GM19043 (cell line): ENCODE data around the gene CDC42EP2.

ENCODE experiments used
- ATAC-seq: cut with Tn5 transposase; IDR thresholded peaks from one replicate; pipeline ENCODE4 v1.9.1; 2021; ENCODE audit warnings: low read depth; ENCODE audit not compliant: unreplicated experiment

CDC42EP2 gene, protein sequence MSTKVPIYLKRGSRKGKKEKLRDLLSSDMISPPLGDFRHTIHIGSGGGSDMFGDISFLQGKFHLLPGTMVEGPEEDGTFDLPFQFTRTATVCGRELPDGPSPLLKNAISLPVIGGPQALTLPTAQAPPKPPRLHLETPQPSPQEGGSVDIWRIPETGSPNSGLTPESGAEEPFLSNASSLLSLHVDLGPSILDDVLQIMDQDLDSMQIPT

DNA sequence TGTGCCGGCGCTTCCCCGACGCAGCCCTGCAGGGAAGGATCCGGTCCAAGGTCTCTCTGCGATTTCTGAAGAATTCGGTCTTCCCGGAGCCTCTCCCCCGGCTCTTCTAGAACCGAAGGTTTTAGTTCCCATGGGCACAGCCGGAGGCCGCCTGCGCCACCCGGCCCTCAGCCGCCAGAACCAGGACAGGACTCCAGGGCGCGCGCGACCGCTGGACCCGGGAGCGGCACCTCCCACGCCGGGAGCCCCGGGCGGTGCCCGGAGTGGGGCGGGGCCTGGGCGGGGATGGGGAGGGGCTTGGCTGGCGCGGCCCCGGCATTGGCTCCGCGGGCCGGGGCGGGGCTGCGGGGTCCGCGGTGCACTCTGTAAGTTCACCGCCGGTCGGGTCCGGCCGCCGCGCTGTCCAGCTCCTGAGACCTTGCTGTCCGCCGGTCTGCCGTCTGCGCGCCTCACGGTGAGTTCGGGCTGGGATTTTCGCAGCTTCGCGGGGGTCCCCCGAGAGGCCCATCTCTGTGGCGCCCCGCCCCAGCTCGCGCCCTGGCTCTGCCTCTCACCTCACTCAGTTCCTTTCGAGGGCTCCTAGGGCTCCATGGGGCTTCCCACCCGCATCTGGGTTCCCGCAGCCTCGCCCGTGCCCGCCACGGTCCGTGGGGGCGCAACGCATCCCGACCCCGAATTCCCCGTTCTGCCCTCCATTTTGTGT lies at the start of gene CDC42EP2:
Gene CDC42EP2 (plus strand): TSS at position 366 of the 703 bp plus-strand sequence. CDS start 6,033 bp downstream, outside the sequence.
- peak; percentile 79 for ATAC-seq

DNA sequence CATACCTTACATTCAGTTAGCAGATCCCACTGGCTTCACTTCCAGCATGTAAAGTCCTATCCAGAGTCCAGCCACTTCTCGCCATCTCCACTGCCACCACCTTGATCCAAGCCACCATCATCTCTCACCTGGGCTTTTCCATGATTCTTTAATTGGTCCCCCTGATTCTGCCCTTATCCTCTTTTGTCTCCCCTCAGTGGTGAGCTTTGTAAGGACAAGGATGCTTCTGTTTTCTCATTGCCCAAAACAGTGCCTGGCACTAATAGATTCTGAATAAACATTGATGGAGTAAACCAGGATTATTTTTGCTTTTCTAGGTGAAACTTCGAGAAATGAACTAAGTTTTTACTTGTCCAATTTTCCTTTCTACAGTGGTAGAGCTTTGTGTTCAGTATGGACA lies 48.5 kb upstream of the CDC42EP2 start:
- ATAC-seq = no peak

DNA sequence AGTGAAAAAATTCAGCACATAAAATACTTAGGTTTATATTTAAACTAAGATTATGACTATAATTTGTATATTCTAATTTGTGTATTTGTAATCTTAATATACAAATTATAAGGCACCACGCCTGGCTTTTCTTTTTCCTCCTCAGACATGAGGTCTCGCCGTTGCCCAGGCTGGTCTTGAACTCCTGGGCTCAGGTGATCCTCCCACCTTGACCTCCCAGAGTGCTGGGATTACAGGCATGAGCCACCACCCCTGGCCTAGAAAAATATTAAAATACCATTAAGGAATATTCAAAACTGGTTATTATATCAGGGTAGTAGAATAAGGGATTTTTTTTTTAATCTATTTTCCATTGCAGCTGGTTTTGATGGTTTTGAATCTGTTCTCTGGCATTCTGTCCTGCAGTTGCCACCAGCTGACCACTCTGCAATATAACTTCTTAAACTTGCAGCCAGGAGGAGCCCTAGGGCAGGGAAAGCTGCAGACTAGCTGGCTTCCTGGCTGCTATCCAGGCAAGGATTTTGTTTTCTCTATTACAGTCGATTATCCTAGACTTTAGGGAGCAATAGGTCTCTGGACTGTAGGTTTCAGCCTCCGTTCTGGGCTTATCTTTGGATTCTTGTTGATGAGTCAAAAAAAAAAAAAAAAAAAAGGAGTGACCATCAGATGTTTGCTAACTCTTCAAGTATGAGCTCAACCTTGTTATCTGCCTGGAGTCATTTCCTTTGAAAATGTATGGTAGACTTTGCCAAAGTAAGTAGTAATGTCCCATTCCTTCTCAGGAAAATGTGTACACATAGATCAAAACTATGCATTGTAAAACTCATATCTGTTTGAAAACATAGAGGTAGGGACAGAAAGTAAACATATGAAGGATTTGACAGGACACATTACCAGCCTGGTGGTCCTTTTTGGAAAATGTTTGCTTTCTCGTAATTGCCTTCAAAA lies 39.7 kb upstream of the CDC42EP2 start:
- ATAC-seq = no peak

DNA sequence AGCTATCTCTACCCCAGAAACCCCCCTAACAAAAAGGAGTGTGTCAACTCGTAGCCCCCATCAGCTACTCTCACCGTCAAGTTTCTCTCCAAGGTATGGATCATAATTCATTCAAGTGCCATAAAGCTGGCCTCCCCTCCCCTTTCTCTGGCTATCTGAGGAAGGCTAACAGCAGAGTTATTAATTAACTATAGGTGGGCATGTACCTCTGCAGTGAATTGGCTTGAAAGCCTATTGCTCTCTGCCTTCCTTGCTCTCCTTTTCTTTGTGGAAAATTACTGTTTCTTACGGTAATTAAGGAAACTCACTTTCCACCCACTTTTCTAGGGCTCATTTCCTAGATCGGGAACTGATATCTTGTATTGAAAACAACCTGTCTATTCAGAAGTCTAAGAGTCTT lies 38.8 kb upstream of the CDC42EP2 start:
- no peak for ATAC-seq

DNA sequence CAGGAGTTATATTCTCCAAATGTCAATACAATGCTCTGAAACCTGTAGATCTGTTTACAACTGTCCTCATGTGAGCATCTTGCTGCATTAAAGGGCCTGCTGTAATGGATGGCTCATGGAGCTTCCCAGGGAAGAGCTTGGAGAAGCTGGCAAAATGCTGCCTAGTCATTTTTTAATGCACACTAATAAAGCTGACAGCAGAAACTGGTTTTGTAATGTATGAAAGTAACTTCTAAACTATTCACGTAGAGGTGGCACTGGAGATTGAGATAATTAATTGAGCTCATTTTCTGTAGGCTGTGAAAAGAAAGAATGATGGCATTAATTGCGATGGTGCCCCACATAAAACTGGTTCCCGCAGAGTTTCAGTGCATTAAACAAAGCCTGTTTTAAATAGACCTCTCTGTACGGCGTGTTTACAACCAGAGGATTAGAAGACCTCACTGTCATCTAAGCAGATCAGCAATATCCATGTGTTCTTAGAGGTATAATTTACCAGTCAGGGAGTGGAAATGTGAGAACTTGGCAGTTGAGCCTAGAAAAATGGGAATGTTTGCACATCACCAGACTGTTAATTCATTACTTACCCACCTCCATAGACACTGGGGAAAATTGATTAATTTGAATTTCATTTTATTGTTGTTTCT lies 36.9 kb upstream of the CDC42EP2 start:
- ATAC-seq = no peak

DNA sequence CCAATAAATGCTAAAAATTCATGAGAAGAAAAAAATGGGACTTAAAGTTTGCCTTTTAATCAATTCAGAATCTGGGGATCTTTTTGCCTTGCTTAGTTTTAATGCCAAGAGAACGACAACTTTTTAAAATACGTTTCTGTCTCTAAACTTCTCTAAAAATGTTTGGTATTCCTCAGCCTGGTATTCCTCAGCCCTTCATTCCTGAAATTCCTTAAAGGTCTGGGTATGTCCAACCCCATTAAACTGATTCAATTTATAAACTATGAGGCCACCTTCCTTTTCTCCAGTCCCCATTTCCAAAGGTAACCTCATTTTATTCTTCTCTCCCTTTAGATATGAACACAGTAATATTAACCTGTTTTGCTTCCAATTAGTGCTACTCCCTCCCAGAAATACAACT lies 36.3 kb upstream of the CDC42EP2 start:
- no peak for ATAC-seq

DNA sequence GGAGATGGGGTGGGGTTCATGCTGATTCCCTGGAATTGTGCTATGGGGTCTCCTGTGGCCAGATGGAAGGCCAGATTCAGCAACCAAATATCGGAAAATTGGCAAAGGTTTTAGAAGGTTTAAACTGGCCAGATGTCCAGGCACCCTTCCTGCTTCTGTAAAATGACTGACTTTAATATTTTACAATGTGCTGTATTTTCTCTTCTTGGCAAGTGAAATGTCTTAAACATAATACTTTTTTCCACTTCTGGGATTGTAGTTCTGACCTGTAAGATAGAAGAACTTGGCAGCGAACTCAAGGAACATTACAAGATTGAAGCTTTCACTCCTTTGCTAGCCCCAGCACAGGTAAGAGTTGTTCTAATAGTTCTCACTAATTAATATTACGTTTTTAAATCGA lies 35.4 kb upstream of the CDC42EP2 start:
- no peak for ATAC-seq

DNA sequence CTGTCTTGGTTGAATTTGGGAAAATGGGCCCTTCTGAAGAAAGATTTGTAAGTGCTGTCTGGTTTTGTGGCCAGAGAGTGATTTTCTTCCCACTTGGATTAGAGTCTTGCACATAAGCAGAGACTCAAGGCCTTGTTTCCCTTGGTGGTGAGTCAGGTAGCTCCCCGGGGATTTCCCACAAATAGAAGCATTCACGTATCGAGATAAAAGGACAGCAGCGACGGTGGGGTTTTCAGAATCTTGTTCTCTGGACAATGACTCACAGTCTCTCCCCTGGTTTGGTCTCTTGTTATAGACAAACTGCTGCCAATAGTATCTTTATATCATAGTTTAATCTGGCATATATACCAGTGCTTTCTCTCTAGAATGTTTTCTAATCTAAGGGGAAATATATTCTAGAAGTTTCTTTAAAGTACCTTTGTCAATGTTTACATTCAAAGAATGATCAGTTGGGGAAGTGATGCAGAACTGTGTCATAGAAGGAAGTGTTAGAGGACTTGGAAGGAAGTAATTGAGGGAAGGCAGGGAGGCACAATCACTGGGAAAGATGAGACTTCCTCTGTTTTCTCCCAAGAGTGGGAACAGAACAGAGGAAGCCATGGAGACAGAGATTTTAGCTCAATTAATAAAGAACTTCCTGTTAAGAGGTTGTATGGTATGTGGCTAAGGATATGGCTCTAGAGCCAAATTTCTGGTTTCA lies 34.8 kb upstream of the CDC42EP2 start:
- ATAC-seq = no peak

DNA sequence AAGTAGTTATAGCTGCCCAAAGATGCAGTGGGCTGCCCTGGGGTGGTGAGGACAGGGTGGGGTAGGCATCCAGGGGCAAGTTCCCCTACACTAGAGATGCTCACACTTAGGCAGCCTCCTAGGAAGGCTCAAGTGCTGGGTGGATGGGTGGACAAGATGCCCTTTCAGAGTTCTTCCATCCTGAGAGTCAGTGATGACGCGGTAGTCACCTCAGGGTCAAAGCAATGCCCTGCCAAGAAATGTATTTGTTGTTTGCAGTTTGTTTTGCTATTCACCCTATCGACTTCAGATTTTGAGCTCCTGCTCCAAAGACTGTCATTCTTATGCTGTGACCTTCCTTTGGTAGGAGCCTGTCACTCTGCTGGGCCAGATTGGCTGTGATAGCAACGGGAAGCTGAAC lies 34.0 kb upstream of the CDC42EP2 start:
- no peak for ATAC-seq

DNA sequence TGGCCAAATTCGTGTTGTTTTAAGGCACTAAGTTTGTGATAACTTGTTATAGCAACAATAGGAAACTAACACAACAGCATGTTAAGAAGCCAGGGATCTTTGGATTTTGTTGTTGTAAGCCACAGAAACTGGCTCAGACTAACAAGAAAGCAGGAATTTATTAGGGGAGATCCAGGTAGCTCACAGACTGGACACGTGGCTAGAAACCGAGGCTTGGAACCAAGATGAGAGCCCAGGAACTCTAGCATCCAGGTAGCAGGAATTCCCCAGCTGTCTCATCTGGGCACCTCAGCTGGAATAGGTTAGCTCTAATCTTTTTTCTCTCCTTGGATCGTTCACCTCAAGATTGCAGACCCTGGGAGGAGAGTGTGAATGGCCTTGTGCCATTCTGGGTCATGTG lies 28.0 kb upstream of the CDC42EP2 start:
- ATAC-seq = no peak

DNA sequence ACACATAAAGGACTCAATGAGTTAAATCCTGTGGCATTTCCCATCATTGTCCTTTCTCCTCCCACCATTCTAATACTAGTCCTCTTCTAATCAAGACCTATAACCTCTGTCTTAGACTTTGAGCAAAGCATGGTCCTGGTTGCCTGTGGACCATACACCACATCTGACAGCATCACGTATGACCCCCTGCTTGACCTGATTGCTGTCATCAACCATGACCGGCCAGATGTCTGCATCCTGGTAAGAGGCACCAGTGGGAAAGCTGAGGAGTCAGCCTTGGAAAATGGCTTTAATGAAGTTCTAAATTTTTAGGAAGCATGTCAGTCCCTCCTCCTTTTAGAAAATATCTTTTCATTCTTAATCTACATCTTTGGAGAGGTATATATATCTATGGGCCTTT lies 27.1 kb upstream of the CDC42EP2 start:
- ATAC-seq = no peak

DNA sequence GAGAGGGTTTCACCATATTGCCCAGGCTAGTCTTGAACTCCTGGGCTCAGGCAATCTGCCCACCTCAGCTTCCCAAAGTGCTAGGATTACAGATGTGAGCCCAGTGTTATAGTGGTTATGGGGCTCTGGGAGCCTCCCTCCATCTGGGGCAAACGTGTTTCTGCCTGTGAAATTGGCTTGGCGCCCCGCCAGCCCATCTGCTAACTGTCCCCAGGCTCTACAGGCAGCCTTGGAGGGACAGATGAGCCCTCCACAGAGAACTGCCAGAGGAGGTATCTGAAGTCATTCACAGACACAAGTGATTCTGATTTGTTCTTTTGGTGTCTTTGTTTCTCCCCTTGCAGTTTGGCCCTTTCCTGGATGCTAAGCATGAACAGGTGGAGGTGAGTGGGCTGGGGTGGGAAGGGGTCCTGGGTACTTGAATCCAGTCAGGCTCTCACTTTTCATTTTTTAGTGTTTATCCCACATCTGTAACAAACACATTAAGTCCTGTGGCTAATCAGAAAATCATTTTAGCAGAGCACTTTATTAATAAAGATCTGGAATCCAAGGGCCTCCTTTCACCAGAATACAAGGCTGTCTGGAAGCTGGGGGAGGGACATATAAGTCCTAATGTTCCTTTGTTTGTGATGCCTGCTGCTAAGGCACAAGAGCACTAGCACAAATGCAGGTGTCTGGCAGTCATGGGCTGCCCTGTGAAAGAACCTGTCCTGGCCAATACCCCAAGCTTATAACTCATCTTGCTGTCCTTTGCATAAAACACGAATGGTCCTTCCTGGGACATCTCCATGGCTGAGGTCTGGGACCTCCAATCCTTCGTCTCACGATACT lies 25.7 kb upstream of the CDC42EP2 start:
- no peak for ATAC-seq

DNA sequence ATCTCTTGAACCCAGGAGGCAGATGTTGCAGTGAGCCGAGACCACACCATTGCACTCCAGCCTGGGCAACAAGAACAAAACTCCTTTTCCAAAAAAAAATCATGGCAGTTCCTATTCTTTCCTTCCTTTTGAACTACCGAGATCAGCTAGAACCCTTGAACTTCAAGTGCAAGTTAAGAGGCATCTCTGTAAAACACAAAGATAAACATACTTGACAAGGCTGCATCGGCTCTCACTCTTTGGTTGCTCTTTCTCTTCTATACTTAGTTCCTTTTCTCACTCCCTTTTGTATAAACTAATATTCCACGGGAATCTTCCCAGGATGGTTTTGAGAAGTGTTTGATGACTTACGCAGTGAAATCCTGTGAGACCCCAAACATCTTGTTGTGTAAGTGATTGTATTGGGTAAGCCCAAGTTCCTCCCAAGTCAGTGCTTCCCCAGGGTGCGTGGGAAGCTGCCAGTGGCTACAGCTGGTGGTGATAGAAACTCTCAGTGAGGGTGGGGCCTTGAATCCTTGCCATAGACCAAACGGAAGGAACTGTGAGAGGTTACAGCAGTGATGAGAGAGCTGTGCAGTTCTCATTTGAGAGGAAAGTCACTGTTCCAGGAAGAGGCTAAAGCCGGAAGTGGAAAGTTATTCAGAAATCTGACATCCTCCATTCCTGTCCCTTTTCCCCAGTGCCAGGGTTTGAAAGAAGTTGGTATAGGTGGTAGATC lies 24.1 kb upstream of the CDC42EP2 start:
- ATAC-seq = no peak

DNA sequence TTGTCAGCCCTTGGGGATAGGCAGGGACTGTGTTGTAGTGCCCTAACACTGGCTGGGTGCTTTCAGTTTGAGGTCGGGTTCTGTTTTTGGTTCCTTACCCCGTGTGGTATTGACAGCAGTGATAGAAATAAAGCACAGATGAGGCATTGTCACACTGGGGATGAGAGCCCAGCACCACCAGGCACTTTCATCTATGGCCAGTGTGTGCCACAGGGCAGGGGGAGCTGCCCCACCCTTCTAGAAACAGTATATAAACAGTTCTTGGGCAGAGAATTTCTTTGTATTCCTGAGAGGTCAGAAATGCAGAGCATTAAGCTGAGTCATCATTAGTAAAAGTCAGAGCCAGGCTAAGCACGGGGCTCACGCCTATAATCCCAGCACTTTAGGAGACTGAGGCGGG lies 23.1 kb upstream of the CDC42EP2 start:
- no peak for ATAC-seq

DNA sequence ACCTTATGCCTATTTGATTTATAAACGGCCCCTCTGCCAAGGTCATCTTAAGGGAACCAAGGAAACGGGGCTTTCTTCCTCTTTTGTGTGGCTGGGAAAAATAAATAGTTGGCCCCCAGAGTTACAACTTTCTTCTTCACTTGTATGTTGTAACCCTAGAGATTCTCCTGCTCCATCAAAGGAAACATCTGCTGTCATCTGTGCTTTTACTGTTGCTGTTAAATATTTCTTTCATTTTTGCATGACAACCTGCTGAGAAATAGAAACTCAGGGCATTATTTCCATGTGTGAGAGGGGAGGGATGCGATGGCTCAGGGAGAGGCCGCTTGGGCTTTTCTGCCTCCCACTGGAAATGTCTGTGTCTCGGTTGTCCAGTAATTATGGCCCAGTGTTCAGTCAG lies 21.8 kb upstream of the CDC42EP2 start:
- no peak for ATAC-seq

DNA sequence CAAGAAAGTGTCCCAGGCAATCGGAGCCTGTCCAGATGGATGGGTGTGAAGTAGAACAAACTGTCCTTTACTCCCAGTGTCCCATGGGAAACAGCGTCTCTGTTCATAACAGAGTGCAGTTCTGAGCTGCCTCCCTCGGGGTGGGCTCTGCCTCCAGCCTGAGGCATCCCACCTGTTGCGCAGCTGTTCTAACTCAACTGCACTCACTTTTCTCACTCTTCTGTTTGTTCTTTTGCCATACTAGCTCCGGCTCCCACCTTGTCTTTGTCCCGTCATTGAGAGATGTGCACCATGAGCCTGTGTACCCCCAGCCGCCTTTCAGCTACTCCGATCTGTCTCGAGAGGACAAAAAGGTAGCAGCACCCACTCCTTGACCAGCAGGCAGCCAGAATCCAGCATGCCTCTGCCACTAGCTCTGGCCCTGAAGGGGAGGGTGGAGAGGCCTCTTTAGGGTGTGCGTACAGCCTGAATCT lies 20.7 kb upstream of the CDC42EP2 start:
- no peak for ATAC-seq

DNA sequence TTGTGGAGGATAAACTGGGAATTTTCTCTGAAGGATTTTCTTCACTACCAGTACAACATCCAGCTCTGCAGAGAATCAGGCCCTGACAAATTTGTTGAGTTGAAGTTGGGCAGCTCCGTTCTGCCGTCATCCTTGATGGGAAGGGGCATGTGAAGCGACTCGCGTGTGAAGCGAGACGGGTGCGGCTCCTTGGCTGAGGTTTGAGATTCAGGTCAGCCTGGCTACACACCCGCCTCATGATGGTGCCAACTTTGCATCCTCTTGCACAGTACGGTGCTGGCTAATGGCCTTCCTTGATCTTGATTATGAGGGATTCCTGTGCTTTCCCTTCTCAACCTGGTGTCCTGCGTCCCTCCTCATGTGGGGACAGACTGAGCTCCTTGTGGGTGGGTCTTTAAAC lies 19.7 kb upstream of the CDC42EP2 start:
- ATAC-seq = no peak

DNA sequence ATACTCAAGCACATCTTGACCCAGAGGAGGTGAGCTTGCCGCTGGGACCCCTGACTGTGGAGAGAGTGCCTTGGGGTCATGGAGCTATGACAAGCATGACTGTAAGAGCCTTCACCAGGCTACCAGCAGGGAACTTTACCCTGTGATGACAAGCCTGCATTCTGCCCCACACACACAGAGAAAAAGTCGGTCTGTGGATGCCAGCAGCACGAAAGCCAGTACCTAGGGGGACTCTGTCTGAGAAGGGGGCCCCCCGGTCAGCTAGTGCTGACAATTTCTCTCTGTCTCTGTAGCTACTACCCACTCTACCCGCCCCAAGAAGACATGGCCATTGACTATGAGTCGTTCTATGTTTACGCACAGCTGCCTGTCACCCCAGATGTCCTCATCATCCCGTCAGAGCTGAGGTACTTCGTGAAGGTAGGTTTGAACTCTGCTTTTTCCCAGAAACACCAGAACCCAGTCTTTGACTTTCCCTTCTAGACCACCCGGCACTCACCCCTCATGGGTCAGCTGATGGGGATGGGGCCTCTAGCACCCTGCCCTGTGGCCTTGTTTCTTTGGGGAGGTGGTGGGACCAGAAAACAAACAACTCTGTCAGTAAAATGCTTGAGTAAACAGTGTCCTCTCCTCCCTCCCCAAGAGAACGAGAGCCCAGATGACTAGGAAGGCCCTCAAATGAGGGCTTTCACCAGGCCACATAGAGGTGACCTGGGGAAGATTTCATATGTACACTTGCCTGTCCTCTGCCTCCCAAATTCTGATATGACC lies 18.9 kb upstream of the CDC42EP2 start:
- no peak for ATAC-seq
